Adrenal gland (tissue), 5 donors: Measurements from ENCODE around the gene ATP1B2.

ENCODE experiments used
- CTCF ChIP-seq, 6 experiments: fragments of 450-650 bp in 4 of 6; fragments of 200-600 bp in 2 of 6; sonication (generic) in 1 of 6; IDR thresholded peaks; 1 replicate in 5 of 6; 2 replicates in 1 of 6; pipeline versions ENCODE4 v1.5.1 to v1.8.0; 2016 to 2021; ENCODE audit warnings: antibody characterized with exemption in 6 of 6, mild to moderate bottlenecking in 2 of 6, moderate library complexity in 1 of 6
- POLR2A ChIP-seq, 2 donors: fragments of 450-650 bp; IDR thresholded peaks; one replicate each; pipeline ENCODE4 v1.6.1; 2017; ENCODE audit warnings: antibody characterized with exemption in 2 of 2, mild to moderate bottlenecking in 2 of 2, moderate library complexity in 1 of 2
- donor health status: DM: no; HTN: no; CAD: no.

GRCh38 chr17:7651097-7651664 is 455 bp downstream of the ATP1B2 start:
- no peak for TF ChIP-seq CTCF (IDR thresholded peaks at IDR 0.05)
- TF ChIP-seq POLR2A (IDR thresholded peaks at IDR 0.05): no peak
